GM12892 (cell line): ENCODE measurements around the gene DAO. TPM values are rescaled to one million over a fixed set of nuclear protein-coding genes. Genes with fewer than 3 reads are reported as not detected.
A peak's percentile ranks its signal among the peaks of the same experiment; 100 is the strongest.

Experiments used
- DNase-seq: peaks from one replicate; pipeline ENCODE4 v3.0.0; 2011; ENCODE audit not compliant: insufficient read length
- FAIRE-seq: peaks from 2 replicates; lab custom pipeline; 2011; peaks lifted over from hg19 to GRCh38; lab: Jason Lieb, UNC
- POLR2A ChIP-seq: IDR thresholded peaks from 2 replicates; pipeline ENCODE4 v1.6.1; 2011; ENCODE audit warnings: low read depth, low read length, control low read depth
- POLR2AphosphoS5 ChIP-seq: IDR thresholded peaks from 2 replicates; pipeline ENCODE4 v1.6.1; 2011; ENCODE audit warnings: low read depth, low read length, control low read depth
- TAF1 ChIP-seq: IDR thresholded peaks from 2 replicates; pipeline ENCODE4 v1.6.1; 2011; ENCODE audit warnings: low read depth, mild to moderate bottlenecking, control low read depth, low read length, borderline replicate concordance
- polyA plus RNA-seq: library from polyadenylated mRNA; unstranded; fragments of >200 nt; gene quantifications from one replicate; pipeline ENCODE4 v1.2.1, GENCODE V29; 2012; ENCODE audit warnings: missing spikeins, inconsistent platforms; ENCODE audit not compliant: missing spikeins

The DAO gene
- not detected for polyA plus RNA-seq

DNA sequence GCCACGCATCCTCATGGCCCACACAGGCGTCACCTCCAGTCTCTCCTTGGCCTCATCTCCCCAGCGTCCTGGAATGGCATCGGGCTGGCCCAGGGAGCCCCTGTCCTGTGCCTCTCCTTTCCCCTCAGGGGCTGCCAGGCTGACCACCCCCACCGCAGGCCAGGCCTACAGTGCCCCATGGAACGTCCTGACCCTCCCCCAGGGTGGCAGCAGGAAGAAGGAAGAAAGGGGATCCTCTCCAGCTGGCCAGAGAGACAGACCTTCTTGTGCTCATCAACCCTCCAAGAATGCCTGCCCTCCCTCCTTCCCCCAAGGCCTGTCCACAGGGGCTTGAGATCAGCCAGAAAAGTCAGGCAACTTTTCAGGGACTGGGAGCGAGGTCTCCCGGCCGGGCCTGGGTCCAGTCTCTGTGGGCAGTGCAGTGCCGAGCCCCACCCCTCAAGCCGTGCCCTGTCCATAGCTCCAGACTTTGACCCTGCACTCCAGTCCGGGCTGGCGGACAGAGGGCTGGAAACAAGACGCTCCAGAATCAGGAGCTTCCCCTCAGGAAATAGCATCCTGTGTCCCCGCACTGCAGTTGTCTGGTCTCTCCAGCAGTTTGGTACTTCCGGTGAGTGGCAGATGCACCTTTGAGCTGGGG, at the start of gene DAO:
TSS of gene DAO (plus strand) at position 478 of the 640 bp plus-strand sequence. CDS start 4,915 bp downstream, outside the sequence.
- no peak for DNase-seq
- no peak for TF ChIP-seq POLR2A
- TF ChIP-seq TAF1: no peak
- TF ChIP-seq POLR2AphosphoS5: no peak
- no peak for FAIRE-seq

DNA sequence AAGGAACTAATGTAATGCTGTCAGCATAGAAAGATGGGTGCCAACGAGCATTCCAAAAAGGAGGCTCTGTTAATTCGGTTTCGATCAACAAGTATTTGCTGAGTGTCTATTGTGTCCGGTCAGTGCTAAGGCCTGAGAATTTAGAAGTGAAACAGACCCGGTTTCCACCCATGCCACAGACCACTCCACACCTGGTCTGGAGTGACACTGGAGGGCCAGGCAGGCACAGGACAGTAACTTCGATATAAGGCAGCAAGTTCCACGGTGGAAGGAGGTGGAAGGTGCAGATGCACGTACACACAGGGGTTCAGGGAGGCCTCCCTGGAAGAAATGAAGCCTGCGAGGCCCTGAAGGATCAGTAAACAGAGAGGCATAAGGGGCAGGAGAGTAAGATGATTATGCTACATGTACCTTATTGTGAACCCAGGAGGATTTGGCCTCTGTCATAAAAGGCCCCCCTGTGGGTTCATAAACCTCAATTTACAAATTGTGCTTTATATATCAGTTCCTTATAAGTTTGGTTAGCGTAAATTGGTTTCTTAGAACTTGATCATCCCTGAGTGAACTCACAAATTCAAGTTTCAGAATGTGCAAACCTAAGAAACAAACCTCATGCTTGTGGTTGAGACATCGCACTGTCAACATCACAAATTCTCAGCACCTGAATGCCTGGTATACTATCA, 48.4 kb upstream of the DAO start:
- no peak for FAIRE-seq
- DNase-seq: no peak
- no peak for TF ChIP-seq TAF1
- TF ChIP-seq POLR2A: no peak
- TF ChIP-seq POLR2AphosphoS5: no peak

GRCh38 chr12:108832208-108832607, 47.7 kb upstream of the DAO start:
- DNase-seq (no peak), FAIRE-seq (no peak)
- TF ChIP-seq TAF1 (no peak), POLR2AphosphoS5 (no peak), POLR2A (no peak)

DNA sequence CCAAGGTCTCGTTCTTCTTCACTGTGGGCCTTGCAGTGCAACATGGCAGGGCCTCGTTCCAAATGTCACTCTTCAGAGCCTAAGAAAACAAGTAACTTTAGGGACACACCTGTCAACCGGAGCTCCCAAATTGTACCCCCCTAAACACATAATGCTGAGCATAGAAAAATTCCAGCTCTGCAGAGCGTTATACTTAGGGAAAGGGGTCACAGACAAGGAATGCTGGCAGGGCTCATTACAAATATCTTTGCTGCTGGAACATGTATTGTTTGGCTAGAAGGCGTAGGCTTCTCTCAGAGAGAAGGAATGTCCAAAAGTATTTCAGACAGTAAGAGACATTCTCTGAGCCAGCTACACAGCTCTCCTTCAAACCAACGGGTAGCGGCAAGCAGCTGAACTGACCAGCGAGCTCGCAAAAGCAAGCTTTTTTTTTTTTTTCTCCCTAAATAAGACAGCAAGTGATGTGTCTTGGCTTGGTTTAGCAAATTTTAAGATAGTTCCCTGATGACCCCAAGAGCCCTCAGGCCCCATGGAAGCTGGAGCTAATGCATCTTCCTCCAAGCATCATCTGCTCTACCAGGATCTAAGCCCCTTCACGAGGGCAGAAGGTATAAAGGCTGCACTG, 47.0 kb upstream of the DAO start:
- no peak for FAIRE-seq
- no peak for DNase-seq
- TF ChIP-seq POLR2A: no peak
- no peak for TF ChIP-seq POLR2AphosphoS5
- TF ChIP-seq TAF1: no peak

GRCh38 chr12:108833355-108833733, 46.5 kb upstream of the DAO start:
- FAIRE-seq (no peak), DNase-seq (no peak)
- TF ChIP-seq POLR2AphosphoS5: no peak
- TF ChIP-seq POLR2A: no peak
- no peak for TF ChIP-seq TAF1

- no peak for TF ChIP-seq POLR2A
- DNase-seq: no peak
- FAIRE-seq: no peak
Measured at GRCh38 chr12:108833757-108834472, 46.0 kb upstream of the DAO start.

GRCh38 chr12:108835860-108836634, 43.8 kb upstream of the DAO start:
- TF ChIP-seq POLR2AphosphoS5 (no peak), POLR2A (no peak), TAF1 (no peak)
- no peak for DNase-seq
- FAIRE-seq: no peak

DNA sequence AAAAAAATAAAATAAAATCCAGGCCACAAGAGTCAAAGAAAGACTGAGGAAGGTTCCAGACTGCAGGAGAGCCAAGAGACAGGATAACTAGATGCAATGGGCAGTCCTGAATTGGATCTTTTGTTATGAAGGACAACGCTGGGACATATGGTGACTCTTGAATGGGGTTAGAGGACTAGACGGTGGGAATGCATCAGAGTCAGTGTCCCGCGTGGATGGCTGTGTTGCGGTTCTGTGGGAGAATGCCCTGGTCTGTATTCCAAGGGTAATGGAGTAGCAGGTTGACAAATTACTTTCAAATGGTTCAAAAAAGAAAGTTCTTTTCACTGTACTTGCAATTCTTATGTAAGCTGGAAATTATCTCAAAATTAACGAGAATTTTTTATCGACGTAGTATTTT, 42.7 kb upstream of the DAO start:
- no peak for DNase-seq
- no peak for FAIRE-seq
- TF ChIP-seq POLR2A (no peak), TAF1 (no peak), POLR2AphosphoS5 (no peak)

DNA sequence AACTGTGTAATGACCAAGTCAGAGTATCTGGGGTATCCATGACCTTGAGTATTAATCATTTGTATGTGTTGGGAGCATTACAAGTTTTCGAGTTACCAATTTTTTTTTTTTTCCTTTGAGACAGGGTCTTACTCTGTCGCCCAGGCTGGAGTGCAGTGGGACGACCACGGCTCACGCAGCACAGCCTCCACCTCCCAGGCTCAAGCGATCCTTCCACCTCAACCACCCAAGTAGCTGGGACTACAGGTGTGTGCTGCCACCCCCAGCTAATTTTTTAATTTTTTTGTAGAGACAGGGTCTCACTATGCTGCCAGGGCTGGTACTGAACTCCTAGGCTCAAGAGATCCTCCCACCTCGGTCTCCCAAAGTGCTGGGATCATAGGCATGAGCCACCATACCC, 42.2 kb upstream of the DAO start:
- no peak for FAIRE-seq
- TF ChIP-seq POLR2A (no peak), TAF1 (no peak), POLR2AphosphoS5 (no peak)
- no peak for DNase-seq

- DNase-seq: peak; percentile 72
- peak; percentile 91 for FAIRE-seq
- TF ChIP-seq POLR2AphosphoS5 (peak; percentile 68; the same call in 1 of the 2 replicates), TAF1 (0 out of 2 replicates have a peak, but pooled peaks have one; percentile 27), POLR2A (0 out of 2 replicates have a peak, but pooled peaks have one; percentile 19)
Measured at GRCh38 chr12:108838194-108839017, 41.5 kb upstream of the DAO start.
